HG02623 (cell line): ENCODE results near the gene ST6GALNAC5.

Experiments used
- ATAC-seq: cut with Tn5 transposase; IDR thresholded peaks from one replicate; pipeline ENCODE4 v1.9.1; 2021; ENCODE audit warnings: moderate library complexity; ENCODE audit not compliant: unreplicated experiment

ST6GALNAC5 gene

GRCh38 chr1:77039739-77040138 is 172.5 kb downstream of the ST6GALNAC5 start:
- ATAC-seq, result no peak

- ATAC-seq, result no peak
Observed at GRCh38 chr1:77040826-77041225, 173.5 kb downstream of the ST6GALNAC5 start.

GRCh38 chr1:77044133-77044849 is 177.0 kb downstream of the ST6GALNAC5 start:
- ATAC-seq, result no peak

- no peak for ATAC-seq
Observed at GRCh38 chr1:77047575-77047974, 180.3 kb downstream of the ST6GALNAC5 start.

GRCh38 chr1:77047978-77048614 is 180.8 kb downstream of the ST6GALNAC5 start:
- ATAC-seq, result no peak

GRCh38 chr1:77048615-77049005 is 181.3 kb downstream of the ST6GALNAC5 start:
- ATAC-seq, result no peak

- no peak for ATAC-seq
Observed at GRCh38 chr1:77051425-77051824, 184.1 kb downstream of the ST6GALNAC5 start.

- no peak for ATAC-seq
Observed at GRCh38 chr1:77056525-77056924, 189.2 kb downstream of the ST6GALNAC5 start.

GRCh38 chr1:77057994-77058585 is 190.8 kb downstream of the ST6GALNAC5 start:
- no peak for ATAC-seq

- ATAC-seq, result no peak
Observed at GRCh38 chr1:77060000-77060399, 192.7 kb downstream of the ST6GALNAC5 start.

GRCh38 chr1:77061162-77061561 is 193.9 kb downstream of the ST6GALNAC5 start:
- no peak for ATAC-seq

- ATAC-seq, result no peak
Observed at GRCh38 chr1:77063118-77063517, 195.8 kb downstream of the ST6GALNAC5 start.

GRCh38 chr1:77064246-77064645 is 197.0 kb downstream of the ST6GALNAC5 start:
- no peak for ATAC-seq

GRCh38 chr1:77065693-77066342 is 198.5 kb downstream of the ST6GALNAC5 start:
- ATAC-seq, result no peak

GRCh38 chr1:77068013-77068412 is 200.7 kb downstream of the ST6GALNAC5 start:
- no peak for ATAC-seq

- no peak for ATAC-seq
Observed at GRCh38 chr1:77076759-77077158, 209.5 kb downstream of the ST6GALNAC5 start.

GRCh38 chr1:77081834-77082233 is 214.6 kb downstream of the ST6GALNAC5 start:
- ATAC-seq, result no peak

- no peak for ATAC-seq
Observed at GRCh38 chr1:77084457-77084856, 217.2 kb downstream of the ST6GALNAC5 start.

- no peak for ATAC-seq
Observed at GRCh38 chr1:77085109-77085508, 217.8 kb downstream of the ST6GALNAC5 start.

- no peak for ATAC-seq
Observed at GRCh38 chr1:77089756-77090155, 222.5 kb downstream of the ST6GALNAC5 start.

GRCh38 chr1:77095236-77095635 is 228.0 kb downstream of the ST6GALNAC5 start:
- ATAC-seq, result no peak
